Measurements from ENCODE around the gene TTLL4. TPM values are rescaled to one million over a fixed set of nuclear protein-coding genes. Genes with fewer than 3 reads are reported as not detected.

Gene TTLL4
- total and polyA plus RNA-seq, 2 experiments from 2014 or later, result 53.5 to 77.8 TPM

GRCh38 chr2:218726004-218726574 lies 15.5 kb downstream of the TTLL4 start:
- H3K4me3 Mint-ChIP-seq, result no peak overlapping the region
- no peaks in the 10 kb centered on the region for H3F3A ChIP-seq (replicated peaks; ENCODE audit: low read depth)
- peaks cover 91% of the 10 kb centered on the region for H3K79me2 ChIP-seq (replicated peaks; ENCODE audit: insufficient read depth)
- peaks cover 57% of the 10 kb centered on the region for H3K36me3 Mint-ChIP-seq (ENCODE audit: low read depth)
- peaks cover 12% of the 10 kb centered on the region; the same call in 2 of the 3 replicates for H3K4me1 Mint-ChIP-seq
- no peak overlapping the region for H2AFZ ChIP-seq
- peaks cover 2% of the 10 kb centered on the region for H3K27me3 Mint-ChIP-seq (ENCODE audit: insufficient read depth, low read depth, poor library complexity)
- peaks cover 20% of the 10 kb centered on the region for H4K20me1 ChIP-seq (replicated peaks; ENCODE audit: insufficient read depth)
- no peak overlapping the region for H3K27ac Mint-ChIP-seq
- no peak for ATAC-seq
- no peaks in the 10 kb centered on the region for H3K9me2 ChIP-seq (ENCODE audit: insufficient read depth)
- H3K27ac ChIP-seq (ENCODE audit: low read depth), result no peak overlapping the region
- TF ChIP-seq JUNB (IDR thresholded peaks at IDR 0.05; ENCODE audit: unreplicated experiment) (no peak), POLR2AphosphoS5 (IDR thresholded peaks at IDR 0.05; ENCODE audit: low read depth) (no peak), NANOG (IDR thresholded peaks at IDR 0.05; ENCODE audit: borderline replicate concordance) (no peak), ZNF462 (CRISPR knock-in tag; IDR thresholded peaks at IDR 0.05) (no peak), STAT1 (IDR thresholded peaks at IDR 0.05; ENCODE audit: unreplicated experiment) (no peak), ZNF114 (CRISPR knock-in tag; IDR thresholded peaks at IDR 0.05) (no peak), CREB1 (CRISPR knock-in tag; IDR thresholded peaks at IDR 0.05; ENCODE audit: low read depth) (no peak)
- TF ChIP-seq, protein P1, sequence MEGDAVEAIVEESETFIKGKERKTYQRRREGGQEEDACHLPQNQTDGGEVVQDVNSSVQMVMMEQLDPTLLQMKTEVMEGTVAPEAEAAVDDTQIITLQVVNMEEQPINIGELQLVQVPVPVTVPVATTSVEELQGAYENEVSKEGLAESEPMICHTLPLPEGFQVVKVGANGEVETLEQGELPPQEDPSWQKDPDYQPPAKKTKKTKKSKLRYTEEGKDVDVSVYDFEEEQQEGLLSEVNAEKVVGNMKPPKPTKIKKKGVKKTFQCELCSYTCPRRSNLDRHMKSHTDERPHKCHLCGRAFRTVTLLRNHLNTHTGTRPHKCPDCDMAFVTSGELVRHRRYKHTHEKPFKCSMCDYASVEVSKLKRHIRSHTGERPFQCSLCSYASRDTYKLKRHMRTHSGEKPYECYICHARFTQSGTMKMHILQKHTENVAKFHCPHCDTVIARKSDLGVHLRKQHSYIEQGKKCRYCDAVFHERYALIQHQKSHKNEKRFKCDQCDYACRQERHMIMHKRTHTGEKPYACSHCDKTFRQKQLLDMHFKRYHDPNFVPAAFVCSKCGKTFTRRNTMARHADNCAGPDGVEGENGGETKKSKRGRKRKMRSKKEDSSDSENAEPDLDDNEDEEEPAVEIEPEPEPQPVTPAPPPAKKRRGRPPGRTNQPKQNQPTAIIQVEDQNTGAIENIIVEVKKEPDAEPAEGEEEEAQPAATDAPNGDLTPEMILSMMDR (conservative IDR thresholded peaks at IDR 0.05; ENCODE audit: low read depth in 2 of 2), result no peak
- TF ChIP-seq, protein P2, sequence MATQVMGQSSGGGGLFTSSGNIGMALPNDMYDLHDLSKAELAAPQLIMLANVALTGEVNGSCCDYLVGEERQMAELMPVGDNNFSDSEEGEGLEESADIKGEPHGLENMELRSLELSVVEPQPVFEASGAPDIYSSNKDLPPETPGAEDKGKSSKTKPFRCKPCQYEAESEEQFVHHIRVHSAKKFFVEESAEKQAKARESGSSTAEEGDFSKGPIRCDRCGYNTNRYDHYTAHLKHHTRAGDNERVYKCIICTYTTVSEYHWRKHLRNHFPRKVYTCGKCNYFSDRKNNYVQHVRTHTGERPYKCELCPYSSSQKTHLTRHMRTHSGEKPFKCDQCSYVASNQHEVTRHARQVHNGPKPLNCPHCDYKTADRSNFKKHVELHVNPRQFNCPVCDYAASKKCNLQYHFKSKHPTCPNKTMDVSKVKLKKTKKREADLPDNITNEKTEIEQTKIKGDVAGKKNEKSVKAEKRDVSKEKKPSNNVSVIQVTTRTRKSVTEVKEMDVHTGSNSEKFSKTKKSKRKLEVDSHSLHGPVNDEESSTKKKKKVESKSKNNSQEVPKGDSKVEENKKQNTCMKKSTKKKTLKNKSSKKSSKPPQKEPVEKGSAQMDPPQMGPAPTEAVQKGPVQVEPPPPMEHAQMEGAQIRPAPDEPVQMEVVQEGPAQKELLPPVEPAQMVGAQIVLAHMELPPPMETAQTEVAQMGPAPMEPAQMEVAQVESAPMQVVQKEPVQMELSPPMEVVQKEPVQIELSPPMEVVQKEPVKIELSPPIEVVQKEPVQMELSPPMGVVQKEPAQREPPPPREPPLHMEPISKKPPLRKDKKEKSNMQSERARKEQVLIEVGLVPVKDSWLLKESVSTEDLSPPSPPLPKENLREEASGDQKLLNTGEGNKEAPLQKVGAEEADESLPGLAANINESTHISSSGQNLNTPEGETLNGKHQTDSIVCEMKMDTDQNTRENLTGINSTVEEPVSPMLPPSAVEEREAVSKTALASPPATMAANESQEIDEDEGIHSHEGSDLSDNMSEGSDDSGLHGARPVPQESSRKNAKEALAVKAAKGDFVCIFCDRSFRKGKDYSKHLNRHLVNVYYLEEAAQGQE (IDR thresholded peaks at IDR 0.05; ENCODE audit: unreplicated experiment), result no peak
- no peak overlapping the region for H3K4me2 ChIP-seq
- no peak for DNase-seq (ENCODE audit: low spot score)
- H3K27me3 ChIP-seq (ENCODE audit: insufficient read depth), result no peaks in the 10 kb centered on the region
- H3K4me1 ChIP-seq (ENCODE audit: insufficient read depth), result peaks cover 13% of the 10 kb centered on the region
- H3K4me3 ChIP-seq, result no peak overlapping the region
- H3K9me3 Mint-ChIP-seq, result peaks cover 34% of the 10 kb centered on the region
- H3K36me3 ChIP-seq (ENCODE audit: insufficient read depth), result peaks cover 12% of the 10 kb centered on the region

All from GM23338 (cell line).